H9 (cell line): ENCODE data around the gene TTC39C. TPM values are rescaled to one million over a fixed set of nuclear protein-coding genes. Genes with fewer than 3 reads are reported as not detected.

Source experiments
- DNase-seq: peaks from one replicate; pipeline ENCODE4 v3.0.0-alpha.2; 2017
- H2AFZ ChIP-seq: one replicate; pipeline ENCODE4 v1.6.1; 2013; ENCODE audit warnings: mild to moderate bottlenecking, low read length, control low read depth, moderate library complexity
- H2AK5ac ChIP-seq: 2 replicates; pipeline ENCODE4 v1.6.1; 2013; ENCODE audit warnings: low read length, control low read depth, mixed read lengths; ENCODE audit not compliant: insufficient read length
- H2BK120ac ChIP-seq: one replicate; pipeline ENCODE4 v1.6.1; 2013; ENCODE audit warnings: low read depth, mild to moderate bottlenecking, low read length, control low read depth, inconsistent platforms; ENCODE audit not compliant: poor library complexity, severe bottlenecking
- H2BK12ac ChIP-seq: 2 replicates; pipeline ENCODE4 v1.6.1; 2013; ENCODE audit warnings: low read length, control low read depth, mixed read lengths, low read depth; ENCODE audit not compliant: insufficient read length
- H2BK15ac ChIP-seq: 2 replicates; pipeline ENCODE4 v1.6.1; 2013; ENCODE audit warnings: low read depth, low read length, control low read depth
- H2BK20ac ChIP-seq: one replicate; pipeline ENCODE4 v1.6.1; 2013; ENCODE audit warnings: low read depth, mild to moderate bottlenecking, low read length, control low read depth, inconsistent platforms; ENCODE audit not compliant: poor library complexity, severe bottlenecking
- H2BK5ac ChIP-seq: 2 replicates; pipeline ENCODE4 v1.6.1; 2013; ENCODE audit warnings: low read length, control low read depth, mixed read lengths; ENCODE audit not compliant: insufficient read length
- H3K14ac ChIP-seq: 2 replicates; pipeline ENCODE4 v1.6.1; 2013; ENCODE audit warnings: low read length, control low read depth; ENCODE audit not compliant: insufficient read depth
- H3K18ac ChIP-seq: 2 replicates; pipeline ENCODE4 v1.6.1; 2013; ENCODE audit warnings: low read depth, mild to moderate bottlenecking, mixed read lengths, low read length, control low read depth; ENCODE audit not compliant: insufficient read length
- H3K23ac ChIP-seq: 2 replicates; pipeline ENCODE4 v1.6.1; 2013; ENCODE audit warnings: low read length, control low read depth, mixed read lengths, low read depth; ENCODE audit not compliant: insufficient read length
- H3K23me2 ChIP-seq: 2 replicates; pipeline ENCODE4 v1.6.1; 2013; ENCODE audit warnings: low read depth, mild to moderate bottlenecking, mixed read lengths, low read length, control low read depth; ENCODE audit not compliant: insufficient read length, poor library complexity, severe bottlenecking
- H3K27ac ChIP-seq: 2 replicates; pipeline ENCODE4 v1.5.1; 2013; ENCODE audit warnings: low read length, control low read depth, mixed read lengths, low read depth; ENCODE audit not compliant: insufficient read length
- H3K27me3 ChIP-seq: 2 replicates; pipeline ENCODE4 v1.6.1; 2013; ENCODE audit warnings: low read length, control low read depth, inconsistent platforms; ENCODE audit not compliant: insufficient read depth
- H3K4ac ChIP-seq: 2 replicates; pipeline ENCODE4 v1.6.1; 2013; ENCODE audit warnings: low read depth, mild to moderate bottlenecking, control low read depth, inconsistent platforms, low read length, moderate library complexity
- H3K4me1 ChIP-seq: 2 replicates; pipeline ENCODE4 v1.6.1; 2013; ENCODE audit warnings: low read length, control low read depth, inconsistent platforms; ENCODE audit not compliant: insufficient read depth
- H3K4me2 ChIP-seq: 2 replicates; pipeline ENCODE4 v1.6.1; 2013; ENCODE audit warnings: low read length, control low read depth, mixed read lengths; ENCODE audit not compliant: insufficient read length, insufficient read depth
- H3K56ac ChIP-seq: 2 replicates; pipeline ENCODE4 v1.6.1; 2013; ENCODE audit warnings: low read depth, mild to moderate bottlenecking, mixed read lengths, low read length, control low read depth; ENCODE audit not compliant: insufficient read length
- H3K79me1 ChIP-seq: 2 replicates; pipeline ENCODE4 v1.6.1; 2013; ENCODE audit warnings: low read depth, mild to moderate bottlenecking, moderate library complexity, low read length, control low read depth, inconsistent platforms; ENCODE audit not compliant: insufficient read depth, poor library complexity, severe bottlenecking
- H3K79me2 ChIP-seq: 2 replicates; pipeline ENCODE4 v1.6.1; 2013; ENCODE audit warnings: low read length, control low read depth, inconsistent platforms; ENCODE audit not compliant: insufficient read depth
- H3K9ac ChIP-seq: 2 replicates; pipeline ENCODE4 v1.6.1; 2013; ENCODE audit warnings: low read length, control low read depth, mixed read lengths; ENCODE audit not compliant: insufficient read length; ENCODE audit errors: extremely low read depth
- H3K9me3 ChIP-seq: one replicate; pipeline ENCODE4 v1.6.1; 2013; ENCODE audit warnings: low read depth, low read length, inconsistent platforms; ENCODE audit not compliant: control insufficient read depth
- H3T11ph ChIP-seq: one replicate; pipeline ENCODE4 v1.6.1; 2013; ENCODE audit warnings: mild to moderate bottlenecking, low read length, control low read depth, inconsistent platforms
- H4K20me1 ChIP-seq: one replicate; pipeline ENCODE4 v1.6.1; 2013; ENCODE audit not compliant: control insufficient read depth, insufficient read length, insufficient read depth
- H4K5ac ChIP-seq: 2 replicates; pipeline ENCODE4 v1.6.1; 2013; ENCODE audit warnings: low read depth, mild to moderate bottlenecking, mixed read lengths, low read length, control low read depth; ENCODE audit not compliant: insufficient read length
- H4K8ac ChIP-seq: replicated peaks from 2 replicates; pipeline ENCODE4 v1.6.1; 2013; ENCODE audit warnings: low read length, control low read depth, mixed read lengths, low read depth; ENCODE audit not compliant: insufficient read length
- H4K91ac ChIP-seq: 2 replicates; pipeline ENCODE4 v1.6.1; 2013; ENCODE audit warnings: low read depth, mild to moderate bottlenecking, moderate library complexity, mixed read lengths, low read length, control low read depth; ENCODE audit not compliant: insufficient read length
- H3K27ac Mint-ChIP-seq, 3 experiments: 2 replicates in 2 of 3; 3 replicates in 1 of 3; pipeline ENCODE4 v1.8.0; 2020 to 2021; ENCODE audit warnings: mixed read lengths in 3 of 3, mild to moderate bottlenecking in 1 of 3, moderate library complexity in 1 of 3
- H3K27me3 Mint-ChIP-seq: 2 replicates; pipeline ENCODE4 v1.8.0; 2021; ENCODE audit warnings: low read depth, mild to moderate bottlenecking, moderate library complexity, mixed read lengths
- H3K36me3 Mint-ChIP-seq, 3 experiments: 2 replicates in 2 of 3; 3 replicates in 1 of 3; pipeline ENCODE4 v1.8.0; 2020 to 2021; ENCODE audit warnings: low read depth in 3 of 3, mixed read lengths in 3 of 3; ENCODE audit not compliant: insufficient read depth in 1 of 3
- H3K4me1 Mint-ChIP-seq, 2 experiments: 2 replicates each; pipeline ENCODE4 v1.8.0; 2020; ENCODE audit warnings: mixed read lengths in 2 of 2
- H3K4me3 Mint-ChIP-seq, 2 experiments: 2 replicates in 1 of 2; 3 replicates in 1 of 2; pipeline ENCODE4 v1.8.0; 2020 to 2021; ENCODE audit warnings: mild to moderate bottlenecking in 2 of 2, mixed read lengths in 2 of 2, moderate library complexity in 1 of 2
- H3K9me3 Mint-ChIP-seq, 2 experiments: 2 replicates in 1 of 2; 3 replicates in 1 of 2; pipeline ENCODE4 v1.8.0; 2020; ENCODE audit warnings: mild to moderate bottlenecking in 2 of 2, mixed read lengths in 2 of 2, moderate library complexity in 1 of 2
- CTCF ChIP-seq: fragments of 200-600 bp; sonication (generic); conservative IDR thresholded peaks from 3 replicates; pipeline ENCODE4 v1.8.0; 2021; ENCODE audit warnings: antibody characterized with exemption, mild to moderate bottlenecking
- WGBS: extraction: QIAGEN DNeasy Blood & Tissue Kit; methylation state at CpG from one replicate; pipeline ENCODE4 v1.1.7; 2013; ENCODE audit warnings: missing lambda C conversion rate, low lambda C conversion rate, mixed read lengths; ENCODE audit not compliant: insufficient read length; ENCODE audit errors: extremely low coverage; 5-methylcytosine and 5-hydroxymethylcytosine counted together
- total RNA-seq: library from RNA; stranded (reverse); gene quantifications from 2 replicates; pipeline ENCODE4 v1.2.1, GENCODE V29; 2021

Gene TTC39C
- total RNA-seq, 1 experiment from 2014 or later: 18.0 TPM

- peaks cover 8% of the 10 kb centered on the region; the same call in 1 of the 2 replicates for H3K79me2 ChIP-seq
- no peak overlapping the region for H2BK20ac ChIP-seq
- no peak overlapping the region for H3K27ac Mint-ChIP-seq
- peaks cover 3 to 5% of the 10 kb centered on the region in 2 experiments; a peak in 3 of 4 replicates for H3K4me1 Mint-ChIP-seq
- H2BK12ac ChIP-seq: no peak overlapping the region
- TF ChIP-seq CTCF: no peak
- H3T11ph ChIP-seq: no peak overlapping the region
- H3K4me1 ChIP-seq: no peaks in the 10 kb centered on the region
- no peaks in the 10 kb centered on the region for H4K20me1 ChIP-seq
- no peaks in the 10 kb centered on the region for H3K23me2 ChIP-seq
- H3K56ac ChIP-seq: no peak overlapping the region
- H2BK120ac ChIP-seq: no peak overlapping the region
- WGBS: no CpG with 5 or more reads among the region's 1 CpG
- H3K27ac ChIP-seq: no peak overlapping the region
- no peaks in the 10 kb centered on the region for H3K9me3 Mint-ChIP-seq
- no peak for DNase-seq
- no peak overlapping the region for H3K4ac ChIP-seq
- H4K91ac ChIP-seq: no peak overlapping the region
- H2BK5ac ChIP-seq: no peak overlapping the region
- H3K23ac ChIP-seq: no peak overlapping the region
- no peak overlapping the region for H4K8ac ChIP-seq
- H2AFZ ChIP-seq: no peak overlapping the region
- H3K27me3 Mint-ChIP-seq: no peaks in the 10 kb centered on the region
- peaks cover 3% of the 10 kb centered on the region for H3K79me1 ChIP-seq
- no peak overlapping the region for H3K4me2 ChIP-seq
- no peak overlapping the region for H2BK15ac ChIP-seq
- no peak overlapping the region for H3K18ac ChIP-seq
- H3K36me3 Mint-ChIP-seq: peaks cover 0 to 3% (median 0%) of the 10 kb centered on the region in 3 experiments; a peak in 1 of 7 replicates
- no peak overlapping the region for H2AK5ac ChIP-seq
- no peak overlapping the region for H3K4me3 Mint-ChIP-seq
- no peaks in the 10 kb centered on the region for H3K27me3 ChIP-seq
- H3K9me3 ChIP-seq: no peaks in the 10 kb centered on the region
- H3K9ac ChIP-seq: no peak overlapping the region
- no peak overlapping the region for H3K14ac ChIP-seq
- H4K5ac ChIP-seq: no peak overlapping the region
These were observed 33.7 kb downstream of the TTC39C start for GRCh38 chr18:24048261-24048660.
